ENCODE results near the gene GDPGP1.

Gene GDPGP1

DNA sequence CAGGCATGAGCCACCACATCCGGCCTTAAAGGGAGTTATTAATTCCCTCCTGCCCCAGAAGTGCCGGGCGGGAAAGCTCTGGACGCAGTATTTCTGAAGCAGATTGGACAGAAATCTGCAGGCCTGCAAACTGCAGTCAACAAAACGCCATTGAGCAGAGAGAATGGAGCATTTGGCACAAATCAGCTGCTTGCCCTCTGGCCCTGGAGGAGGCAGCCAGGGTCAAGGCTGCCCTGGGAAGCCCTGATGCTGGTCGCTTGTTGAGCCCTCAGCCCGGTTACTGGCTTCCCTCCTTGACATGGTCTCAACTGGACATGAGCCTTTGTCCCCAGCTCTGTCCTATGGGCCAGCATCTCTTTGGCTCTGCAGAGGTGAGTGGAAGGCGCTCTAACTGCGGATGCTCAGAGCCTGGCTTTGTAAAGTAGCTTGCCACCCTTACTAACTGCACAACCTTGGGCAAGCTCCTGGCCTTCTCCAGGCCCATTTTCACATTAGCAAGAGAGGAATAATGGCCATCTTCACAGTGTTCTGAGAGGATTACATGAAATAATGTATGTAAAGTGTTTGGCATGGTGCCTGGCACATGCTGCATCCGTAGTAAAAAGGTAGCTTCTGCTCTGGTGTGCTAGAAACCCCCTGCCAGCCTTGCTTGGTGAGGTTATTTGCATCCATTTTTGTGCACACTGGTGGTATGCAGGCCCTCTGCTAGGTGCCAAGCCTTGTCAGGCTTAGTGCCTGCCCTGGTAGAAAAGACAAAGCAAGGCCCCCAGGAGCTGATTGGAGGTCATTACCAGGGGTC lies 28.8 kb upstream of the GDPGP1 start:
- FAIRE-seq, result no peak

DNA sequence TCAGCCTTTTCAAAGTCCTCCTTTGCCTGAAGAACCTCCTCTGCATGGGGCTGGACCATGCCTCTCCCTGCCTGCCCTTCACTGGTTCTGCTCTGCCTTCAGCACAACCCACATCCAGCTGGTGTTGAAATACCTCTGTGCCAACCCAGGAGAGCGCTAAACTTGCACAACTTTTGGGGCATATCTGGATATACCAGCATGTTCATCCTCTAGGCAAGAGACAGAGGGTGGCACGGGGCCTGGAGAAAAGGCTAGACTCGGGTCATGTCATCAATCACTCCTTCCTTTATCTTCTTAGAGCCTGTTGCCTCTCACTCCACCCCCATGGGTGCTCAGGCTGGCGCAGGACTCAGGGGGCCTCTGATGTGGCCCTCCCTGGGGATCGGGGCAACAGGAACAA lies 28.1 kb upstream of the GDPGP1 start:
- FAIRE-seq, result no peak

DNA sequence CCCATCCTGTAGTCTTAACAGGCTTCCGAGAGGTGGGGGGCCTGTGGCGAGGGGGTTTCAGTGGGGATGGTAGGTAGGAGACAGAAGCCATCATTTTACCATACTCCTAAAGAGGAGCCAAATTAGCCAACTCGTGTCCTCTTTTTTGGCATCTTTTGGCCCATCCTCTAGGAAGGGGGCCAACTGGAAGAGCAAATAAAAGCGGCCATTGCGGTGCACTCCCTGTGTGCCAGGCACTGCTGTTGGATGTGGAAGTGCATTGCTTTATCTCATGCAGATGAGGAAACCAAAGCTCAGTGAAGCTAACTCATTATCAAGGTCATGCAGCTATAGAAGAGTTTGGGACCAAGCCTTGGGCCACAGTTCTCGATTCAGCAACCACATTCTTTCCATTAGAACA lies 26.8 kb upstream of the GDPGP1 start:
- no peak for FAIRE-seq

DNA sequence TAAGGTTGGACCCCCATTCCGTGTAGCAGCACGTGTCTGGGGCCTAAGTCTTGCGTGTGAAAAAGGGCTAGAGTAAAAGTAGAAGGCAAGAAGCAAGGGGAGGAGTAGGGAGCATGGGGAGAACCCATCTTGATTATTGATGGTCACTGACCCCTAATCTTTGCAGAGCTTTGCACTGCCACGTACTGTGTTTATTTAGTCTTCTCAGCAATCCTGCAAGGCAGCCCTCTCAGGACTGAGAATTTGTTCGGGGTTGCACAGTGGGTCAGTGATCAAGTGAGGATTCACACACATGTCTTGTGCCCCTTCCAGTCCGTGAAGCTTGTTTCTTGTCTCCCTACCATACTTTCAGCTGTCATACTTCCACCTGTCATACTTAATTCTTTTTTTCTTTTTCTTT lies 25.7 kb upstream of the GDPGP1 start:
- no peak for FAIRE-seq

DNA sequence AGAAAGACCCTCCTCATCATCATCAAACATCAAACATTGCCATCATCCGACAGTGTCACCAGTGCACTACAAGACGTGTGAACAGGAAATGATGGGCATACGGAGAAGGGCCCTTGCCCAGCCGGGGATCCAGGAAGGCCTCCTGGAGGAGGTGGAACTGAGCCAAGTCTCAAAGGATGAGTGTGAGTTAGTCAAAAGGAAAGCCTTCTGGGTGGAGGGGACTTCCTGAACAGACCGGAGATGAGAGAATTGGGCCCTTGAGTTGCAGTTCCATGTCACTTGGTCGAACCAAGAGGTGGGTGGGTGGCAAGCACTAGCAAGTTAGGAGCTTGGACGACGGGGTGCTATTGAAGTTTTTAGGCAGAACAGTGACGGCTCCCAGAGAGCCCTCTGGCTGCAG lies 24.4 kb upstream of the GDPGP1 start:
- FAIRE-seq, result no peak

DNA sequence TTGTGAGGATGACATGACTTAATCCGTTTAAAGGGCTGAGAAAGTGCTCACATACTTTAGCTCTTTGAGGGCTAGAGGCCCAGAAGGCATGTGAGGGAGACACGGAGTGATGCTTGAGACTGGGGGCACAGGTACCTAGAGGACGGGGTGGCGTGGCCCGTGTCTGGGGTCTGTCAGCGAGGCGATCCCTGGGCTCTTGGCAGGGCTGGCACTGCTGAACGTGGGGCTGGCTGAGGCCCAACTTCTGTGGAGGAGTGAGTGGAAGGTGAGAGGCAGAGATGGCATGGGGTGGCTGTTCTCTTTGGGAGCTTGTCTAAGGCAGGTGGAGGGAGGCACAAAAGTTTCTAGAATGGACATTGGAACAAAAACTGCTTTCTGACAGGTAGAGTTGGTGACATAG lies 23.4 kb upstream of the GDPGP1 start:
- FAIRE-seq, result no peak

DNA sequence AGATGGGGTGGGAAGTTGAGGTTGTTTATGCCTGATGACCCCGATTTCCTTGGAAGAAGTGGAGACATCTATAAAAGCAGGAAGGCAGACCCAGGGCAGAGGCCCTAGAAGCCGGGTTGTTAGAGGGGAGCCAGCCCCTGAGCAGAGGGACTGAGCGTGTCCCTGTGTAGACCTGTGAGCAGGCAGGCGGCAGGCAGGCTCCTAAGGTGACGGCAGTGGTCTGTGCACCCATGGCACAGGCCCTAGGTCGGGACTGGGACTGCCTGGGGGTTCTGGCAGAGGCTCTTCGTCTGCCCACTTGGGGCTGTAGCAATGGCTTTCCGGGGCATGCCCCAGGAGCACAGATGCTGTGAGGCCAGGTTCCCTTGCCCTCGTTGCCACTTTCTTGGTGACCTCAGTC lies 23.0 kb upstream of the GDPGP1 start:
- FAIRE-seq, result no peak

DNA sequence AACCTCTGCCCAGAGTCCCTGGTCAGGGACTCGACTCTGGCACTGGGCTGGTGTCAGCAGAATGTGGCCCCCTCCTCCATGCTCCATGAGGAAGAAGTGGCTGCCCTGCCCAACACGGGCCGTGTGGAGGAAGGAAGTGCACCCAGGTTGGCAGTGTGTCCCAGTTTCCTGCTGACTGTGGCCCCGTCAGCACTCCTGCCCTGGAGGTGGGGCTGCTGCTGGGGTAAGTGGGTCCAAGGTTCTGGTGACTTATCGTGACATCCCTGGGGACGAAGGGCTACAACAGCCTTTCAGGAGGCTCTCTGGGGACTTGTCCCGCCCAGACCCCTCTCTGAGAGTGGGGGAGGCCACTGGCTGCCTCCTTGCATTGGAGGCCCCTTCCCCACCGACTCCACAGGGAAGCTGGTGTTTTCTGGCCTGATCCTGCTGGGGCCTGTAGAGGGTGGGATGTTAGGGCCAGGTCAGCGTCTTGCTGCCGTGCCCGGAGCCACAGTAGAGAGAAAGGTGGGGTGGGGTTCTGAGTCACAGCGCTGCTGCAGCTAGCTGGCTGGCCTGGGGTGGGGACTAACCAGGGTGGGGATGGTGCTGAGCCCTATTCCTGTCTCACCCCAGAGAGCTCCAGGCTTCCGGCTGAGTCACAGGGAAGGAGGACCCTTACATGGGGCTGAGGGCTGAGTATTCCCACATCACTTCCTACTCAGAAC lies 22.4 kb upstream of the GDPGP1 start:
- FAIRE-seq, result no peak

DNA sequence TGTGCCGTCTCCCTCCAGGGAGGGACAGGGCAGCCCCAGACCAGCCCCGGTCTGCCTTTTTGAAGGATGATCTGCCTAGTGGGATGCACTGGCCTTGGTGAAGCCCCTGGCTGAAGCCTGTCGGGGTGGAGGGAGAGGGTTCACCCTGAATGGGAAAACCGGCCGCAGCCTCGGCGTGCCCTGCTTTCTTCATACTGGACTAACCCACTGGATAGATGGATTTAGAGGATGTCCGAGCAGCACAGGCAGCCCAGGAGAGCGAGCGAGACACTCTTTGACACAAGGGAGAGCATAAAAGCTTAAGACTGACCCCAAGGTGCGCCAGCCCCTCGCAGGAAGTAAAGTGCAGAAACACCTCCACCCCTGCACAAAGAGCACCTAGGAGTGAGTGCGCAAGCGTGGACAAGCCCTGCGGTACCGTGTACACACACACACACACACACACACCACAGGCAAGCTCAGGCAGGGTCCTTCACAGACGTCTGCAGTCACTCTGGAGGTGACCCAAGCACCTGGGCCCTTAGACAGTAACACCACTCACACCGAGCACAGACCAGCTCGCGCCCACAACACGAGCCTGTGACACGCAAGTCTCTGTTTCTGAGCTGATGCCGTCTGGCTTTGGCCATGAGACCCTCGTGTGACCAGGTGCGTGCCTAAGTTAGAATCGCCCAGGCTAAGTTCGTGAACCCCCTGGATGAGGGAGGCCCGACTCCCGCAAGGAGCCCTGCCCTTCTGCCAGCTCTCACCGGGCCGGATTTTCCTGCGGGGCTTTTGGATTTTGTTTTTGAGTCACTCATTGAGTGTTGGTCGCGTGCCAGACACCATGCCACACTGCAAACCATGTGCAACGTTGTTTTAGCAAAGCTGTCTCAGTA lies 21.5 kb upstream of the GDPGP1 start:
- no peak for FAIRE-seq

DNA sequence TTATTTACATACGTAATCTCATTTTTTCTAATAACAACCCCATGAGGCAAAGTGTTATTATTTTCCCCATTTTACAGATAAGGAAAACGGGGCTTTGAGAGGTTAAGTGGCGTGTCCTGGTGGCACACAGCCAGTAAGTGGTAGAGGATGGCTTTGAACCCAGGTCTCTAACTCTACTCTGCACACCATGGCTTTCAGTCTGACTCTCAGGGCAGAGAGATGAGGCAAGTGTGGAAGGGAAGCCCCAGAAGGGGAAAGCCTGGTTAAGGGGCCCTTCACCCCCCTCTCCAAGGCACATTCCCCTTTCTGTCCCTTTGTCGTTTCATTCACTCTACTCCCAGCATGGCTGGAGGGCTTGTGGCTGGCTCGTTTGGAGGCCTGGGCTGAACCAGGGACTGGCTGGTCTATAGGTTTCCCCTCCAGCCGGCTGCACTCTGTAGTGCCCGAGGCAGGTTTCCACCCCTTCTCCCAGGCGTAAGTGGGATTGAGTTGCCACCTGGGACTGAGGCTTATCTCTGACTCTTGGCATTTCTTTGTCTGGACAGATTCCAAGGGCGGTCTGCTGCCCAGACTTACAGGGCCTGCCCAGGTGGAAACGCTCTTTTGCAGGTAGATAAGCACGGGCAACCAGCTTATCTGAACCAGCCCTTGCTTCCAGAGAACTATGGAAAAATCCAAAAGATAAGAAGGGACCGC lies 20.7 kb upstream of the GDPGP1 start:
- FAIRE-seq, result no peak

DNA sequence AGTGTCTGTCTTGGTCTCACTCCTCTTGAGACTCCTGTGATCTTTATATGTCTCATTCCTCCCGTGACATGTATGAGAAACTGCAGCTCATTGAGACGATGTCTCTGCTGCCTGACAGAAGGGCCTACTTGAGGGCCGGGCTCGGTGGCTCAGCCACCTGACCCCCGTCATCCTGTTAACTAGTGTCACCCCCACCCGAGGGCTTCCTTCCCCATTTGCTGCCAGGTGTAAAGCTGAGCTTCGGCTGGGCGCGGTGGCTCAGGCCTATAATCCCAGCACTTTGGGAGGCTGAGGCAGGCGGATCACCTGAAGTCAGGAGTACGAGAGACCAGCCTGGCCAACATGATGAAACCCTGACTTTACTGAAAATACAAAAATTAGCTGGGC lies 20.2 kb upstream of the GDPGP1 start:
- no peak for FAIRE-seq

DNA sequence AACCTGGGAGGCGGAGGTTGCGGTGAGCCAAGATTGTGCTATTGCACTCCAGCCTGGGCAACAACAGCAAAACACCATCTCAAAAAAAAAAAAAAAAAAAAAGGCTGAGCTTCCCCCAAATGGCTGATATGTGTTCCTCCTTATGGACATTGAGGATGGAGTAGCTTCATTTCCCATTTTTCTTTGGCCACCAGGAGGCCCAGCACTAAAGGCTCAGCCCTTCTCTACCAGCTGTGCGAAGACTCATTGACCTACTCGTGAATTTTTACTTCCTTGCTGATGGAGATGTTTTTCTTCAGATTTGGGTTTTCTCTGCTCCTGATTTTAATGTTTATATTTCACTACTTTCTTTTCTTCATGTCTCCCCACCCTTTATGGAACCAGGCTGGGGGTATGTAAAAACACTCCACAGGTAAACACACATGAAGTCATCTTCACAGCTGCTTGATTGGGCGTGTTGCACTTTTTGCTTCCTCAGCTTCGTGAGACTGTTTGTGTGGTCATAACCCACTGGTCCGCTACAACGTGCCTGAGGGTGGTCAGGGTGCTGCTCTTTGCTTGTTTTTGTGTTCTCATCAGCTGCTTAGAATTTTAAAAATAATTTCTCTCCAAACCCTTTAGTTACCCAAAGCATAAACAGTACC lies 19.3 kb upstream of the GDPGP1 start:
- FAIRE-seq, result no peak

DNA sequence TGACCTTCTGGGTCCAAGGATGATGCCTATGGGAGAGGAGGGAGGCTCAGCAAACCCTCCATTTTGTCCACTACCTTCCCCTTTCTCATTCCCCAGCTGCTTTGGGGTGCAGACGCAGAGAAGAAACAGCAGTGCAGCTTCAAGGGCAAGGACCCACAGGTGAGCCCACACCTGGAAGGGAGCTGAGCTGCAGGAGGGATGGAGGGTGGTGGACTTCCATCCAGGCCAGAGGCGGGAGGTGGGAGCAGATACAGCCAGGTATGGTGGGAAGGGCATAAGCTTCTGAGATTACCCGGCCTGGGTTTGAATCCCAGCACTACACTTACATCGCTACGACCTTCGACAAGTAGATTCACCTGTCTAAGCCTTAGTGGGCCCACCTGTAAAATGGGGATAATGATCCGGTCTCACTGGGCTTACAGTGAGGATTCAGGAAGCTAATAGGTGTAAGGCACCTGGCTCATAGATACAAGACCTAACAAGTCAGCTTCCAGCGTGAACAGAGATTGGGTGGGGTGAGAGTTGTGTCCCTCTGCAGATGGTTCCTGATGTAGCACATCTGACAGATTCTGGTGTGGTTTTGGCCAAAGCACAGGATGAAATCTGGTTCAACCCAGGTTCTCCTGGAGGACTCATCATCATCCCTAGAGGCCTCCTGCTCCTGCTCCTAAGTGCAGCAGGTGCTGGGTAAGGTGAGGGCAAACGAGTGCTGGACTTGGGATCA lies 16.2 kb upstream of the GDPGP1 start:
- FAIRE-seq, result no peak

DNA sequence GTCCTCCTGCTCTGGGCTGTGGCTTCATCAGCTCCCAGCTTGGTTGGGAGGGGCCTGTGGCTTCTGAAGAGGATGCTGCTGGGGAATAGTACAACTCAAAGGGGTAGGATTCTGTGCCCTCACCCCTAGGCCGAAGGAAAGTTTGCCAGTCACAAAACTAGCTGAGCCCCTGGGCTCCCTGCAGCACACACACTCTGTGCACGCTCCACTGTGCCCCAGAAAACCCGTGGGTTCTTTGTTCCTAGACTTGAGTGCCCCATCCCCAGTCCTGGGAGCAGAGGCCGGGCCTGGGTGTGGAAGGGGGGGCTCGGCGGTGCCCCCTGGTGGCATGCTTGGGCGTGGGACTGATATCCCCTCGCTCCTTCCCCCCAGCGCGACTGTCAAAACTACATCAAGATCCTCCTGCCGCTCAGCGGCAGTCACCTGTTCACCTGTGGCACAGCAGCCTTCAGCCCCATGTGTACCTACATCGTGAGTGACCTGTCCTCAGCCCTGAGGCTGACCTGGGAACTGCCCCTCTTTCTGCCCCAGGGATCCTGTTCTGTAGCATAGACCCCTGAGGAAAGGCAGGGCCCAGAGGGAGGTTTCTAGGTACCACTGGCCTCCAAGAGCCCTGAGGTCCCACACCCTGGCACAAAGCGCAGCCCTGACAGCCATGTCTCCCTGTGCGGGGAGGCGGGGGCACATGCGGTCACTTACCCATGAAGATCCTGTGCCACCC lies 14.4 kb upstream of the GDPGP1 start:
- no peak for FAIRE-seq

DNA sequence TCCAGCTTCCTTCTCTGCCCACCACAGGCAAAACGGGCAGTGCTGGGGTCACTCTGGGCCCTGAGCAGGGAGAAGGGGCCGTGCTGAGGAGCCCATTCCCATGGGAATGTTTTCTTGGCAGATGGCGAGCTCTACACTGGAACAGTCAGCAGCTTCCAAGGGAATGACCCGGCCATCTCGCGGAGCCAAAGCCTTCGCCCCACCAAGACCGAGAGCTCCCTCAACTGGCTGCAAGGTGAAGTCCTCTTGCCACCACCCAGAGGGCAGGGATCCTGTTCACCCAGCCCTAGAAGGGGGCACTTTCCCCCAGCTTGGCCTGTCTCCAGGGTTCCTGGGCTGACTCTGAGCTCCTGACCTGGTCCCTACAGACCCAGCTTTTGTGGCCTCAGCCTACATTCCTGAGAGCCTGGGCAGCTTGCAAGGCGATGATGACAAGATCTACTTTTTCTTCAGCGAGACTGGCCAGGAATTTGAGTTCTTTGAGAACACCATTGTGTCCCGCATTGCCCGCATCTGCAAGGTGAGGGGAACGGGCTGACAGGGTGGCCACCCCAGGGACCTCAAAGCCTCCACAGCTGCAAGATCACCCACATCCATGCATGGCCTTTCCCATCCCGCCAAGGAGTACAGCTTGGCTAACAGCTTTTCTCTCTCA lies 12.6 kb upstream of the GDPGP1 start:
- FAIRE-seq, result no peak

DNA sequence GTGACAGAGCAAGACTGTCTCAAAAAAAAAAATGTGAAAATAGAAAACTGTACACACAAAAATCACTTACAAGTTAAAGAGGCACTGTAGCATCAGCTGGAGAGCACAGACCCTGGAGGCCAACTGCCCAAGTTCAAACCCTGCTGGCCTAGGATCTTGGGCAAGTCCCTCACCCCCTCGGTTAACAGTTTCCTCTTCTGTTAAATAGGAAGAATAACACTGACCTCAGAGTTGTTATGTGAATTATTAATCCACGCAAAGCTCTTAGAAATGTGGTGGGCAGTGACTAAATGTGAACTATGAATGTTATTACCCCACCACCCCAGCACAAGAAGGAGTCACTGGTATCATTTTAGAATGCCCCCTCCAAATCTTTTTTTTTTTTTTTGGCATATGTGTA lies 11.5 kb upstream of the GDPGP1 start:
- no peak for FAIRE-seq

DNA sequence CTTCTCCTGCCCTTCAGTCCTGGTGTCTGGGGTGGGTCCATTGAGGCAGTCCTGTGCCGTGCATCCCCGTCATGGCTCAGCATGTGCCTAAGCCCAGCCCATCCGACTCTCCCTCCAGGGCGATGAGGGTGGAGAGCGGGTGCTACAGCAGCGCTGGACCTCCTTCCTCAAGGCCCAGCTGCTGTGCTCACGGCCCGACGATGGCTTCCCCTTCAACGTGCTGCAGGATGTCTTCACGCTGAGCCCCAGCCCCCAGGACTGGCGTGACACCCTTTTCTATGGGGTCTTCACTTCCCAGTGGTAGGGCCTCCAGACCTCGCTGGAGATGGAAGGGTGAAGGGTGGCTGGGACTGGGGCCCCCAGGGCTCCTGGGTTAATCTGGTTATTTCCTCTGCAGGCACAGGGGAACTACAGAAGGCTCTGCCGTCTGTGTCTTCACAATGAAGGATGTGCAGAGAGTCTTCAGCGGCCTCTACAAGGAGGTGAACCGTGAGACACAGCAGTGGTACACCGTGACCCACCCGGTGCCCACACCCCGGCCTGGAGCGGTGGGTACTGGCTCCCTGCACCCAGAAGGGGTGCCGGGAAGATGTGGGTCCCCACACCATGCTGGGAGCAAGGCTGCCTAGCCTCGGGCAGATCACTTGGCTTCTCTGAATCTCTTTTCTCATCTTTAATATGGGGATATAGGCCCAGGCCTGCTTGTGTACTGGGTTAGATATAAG lies 10.4 kb upstream of the GDPGP1 start:
- FAIRE-seq, result no peak

DNA sequence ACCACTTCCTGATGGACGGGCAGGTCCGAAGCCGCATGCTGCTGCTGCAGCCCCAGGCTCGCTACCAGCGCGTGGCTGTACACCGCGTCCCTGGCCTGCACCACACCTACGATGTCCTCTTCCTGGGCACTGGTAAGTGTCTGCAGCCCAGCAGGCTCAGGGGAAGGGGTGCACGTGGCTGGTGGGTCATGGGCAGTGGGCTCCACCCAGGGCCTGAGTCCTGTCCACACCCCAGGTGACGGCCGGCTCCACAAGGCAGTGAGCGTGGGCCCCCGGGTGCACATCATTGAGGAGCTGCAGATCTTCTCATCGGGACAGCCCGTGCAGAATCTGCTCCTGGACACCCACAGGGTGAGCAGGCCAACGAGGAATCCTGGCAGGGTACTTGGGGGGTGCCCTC lies 9.0 kb upstream of the GDPGP1 start:
- FAIRE-seq, result no peak

DNA sequence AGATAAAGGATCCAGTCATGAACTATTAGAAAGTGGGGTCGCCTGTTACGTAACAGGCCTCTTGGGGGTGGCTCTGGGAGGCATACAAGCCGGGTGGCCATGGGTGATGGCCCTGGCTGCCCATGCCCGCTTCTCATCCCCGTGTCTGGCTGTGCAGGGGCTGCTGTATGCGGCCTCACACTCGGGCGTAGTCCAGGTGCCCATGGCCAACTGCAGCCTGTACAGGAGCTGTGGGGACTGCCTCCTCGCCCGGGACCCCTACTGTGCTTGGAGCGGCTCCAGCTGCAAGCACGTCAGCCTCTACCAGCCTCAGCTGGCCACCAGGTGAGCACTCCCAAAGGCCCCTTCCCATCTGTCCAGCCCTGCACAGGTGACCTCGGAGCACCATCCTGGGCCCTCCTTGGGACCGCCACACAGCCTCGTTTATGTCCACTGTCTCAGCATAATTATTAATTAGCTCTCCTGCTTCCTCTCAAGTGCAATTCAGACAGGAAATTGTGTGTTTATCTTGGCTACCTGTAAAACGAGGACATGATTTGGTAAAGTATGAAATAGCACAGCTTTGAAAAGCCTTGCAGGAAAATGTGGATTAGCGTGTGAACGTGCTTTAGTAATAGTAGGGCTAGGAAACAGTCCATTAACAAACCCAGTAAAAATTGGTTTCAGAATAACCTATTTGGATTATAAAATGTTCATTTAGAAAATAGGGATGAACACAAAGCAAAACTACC lies 8.3 kb upstream of the GDPGP1 start:
- no peak for FAIRE-seq

Data from TTC549 (cell line).